Right lobe of liver (tissue), 4 donors: ENCODE measurements around the gene PALMD.

Experiments
- CTCF ChIP-seq, 4 donors: fragments of 200-600 bp in 3 of 4; fragments of 450-650 bp in 1 of 4; IDR thresholded peaks; one replicate each; pipeline versions ENCODE4 v1.5.1 to v1.8.0; 2016 to 2022; ENCODE audit warnings: antibody characterized with exemption in 4 of 4, mild to moderate bottlenecking in 2 of 4
- POLR2A ChIP-seq: fragments of 450-650 bp; IDR thresholded peaks from one replicate; pipeline ENCODE4 v1.6.1; 2017; ENCODE audit warnings: antibody characterized with exemption, mild to moderate bottlenecking
- donor health status: DM: no; HTN: no; CAD: no.
- donor health status: DM: no; HTN: no; CAD: no.
- donor health status: DM: no; HTN: yes; CAD: no.

- TF ChIP-seq CTCF (IDR thresholded peaks at IDR 0.05) = no peak
- no peak for TF ChIP-seq POLR2A
Measured at GRCh38 chr1:99642053-99642452, 3.9 kb upstream of the PALMD start.
